ENCODE data around the gene PARPBP. TPM values are rescaled to one million over a fixed set of nuclear protein-coding genes. Genes with fewer than 3 reads are reported as not detected.
"Not testable (repeated sequence)": the region's sequence is repeated elsewhere in the genome, so short reads cannot be mapped to it uniquely, and the experiment has no call there.

The PARPBP gene
- 19.2 and 37.6 TPM in 2 replicates for total RNA-seq (2014; rRNA removed; shearing (Covaris generic); ENCODE audit: low replicate concordance)

- DNase-seq = peak; percentile 91
- H3K27me3 ChIP-seq = no peaks in the 10 kb centered on the region
- H3K9me3 ChIP-seq = no peaks in the 10 kb centered on the region
- H3K4me3 ChIP-seq = peak within 1 kb of the TSS; percentile 94
- H3K36me3 ChIP-seq = peaks cover 31% of the 10 kb centered on the region
Measured at GRCh38 chr12:102119674-102120563, at the start of gene PARPBP, which contains the start of gene NUP37. Gene PARPBP (plus strand): TSS chr12:102120183. CDS start chr12:102123889, 3,706 bp downstream. Gene NUP37 (minus strand): TSS chr12:102120114. CDS start chr12:102118518, 1,596 bp downstream.

- H3K9me3 ChIP-seq, H3K27me3 ChIP-seq, H3K36me3 ChIP-seq, H3K4me3 ChIP-seq, DNase-seq: not testable (repeated sequence)
Measured at GRCh38 chr12:102072092-102072491, 47.9 kb upstream of the PARPBP start.

GRCh38 chr12:102080842-102081241 lies 39.1 kb upstream of the PARPBP start:
- H3K36me3 ChIP-seq = peaks cover 20% of the 10 kb centered on the region
- H3K27me3 ChIP-seq = no peaks in the 10 kb centered on the region
- no peaks in the 10 kb centered on the region for H3K9me3 ChIP-seq
- no peak overlapping the region for H3K4me3 ChIP-seq
- DNase-seq = no peak

- not testable (repeated sequence) for H3K9me3 ChIP-seq, H3K4me3 ChIP-seq, DNase-seq
Measured at GRCh38 chr12:102089228-102089835, 30.7 kb upstream of the PARPBP start.

GRCh38 chr12:102093319-102093718 lies 26.7 kb upstream of the PARPBP start:
- H3K27me3 ChIP-seq = no peaks in the 10 kb centered on the region
- DNase-seq = no peak
- H3K4me3 ChIP-seq = no peak overlapping the region
- no peaks in the 10 kb centered on the region; the same call in 1 of the 2 replicates for H3K9me3 ChIP-seq
- peaks cover 19% of the 10 kb centered on the region for H3K36me3 ChIP-seq

More at GRCh38 chr12:102089228-102089835, 30.7 kb upstream of the PARPBP start:
- not testable (repeated sequence) for H3K36me3 ChIP-seq, H3K27me3 ChIP-seq

- DNase-seq = no peak
- Histone ChIP-seq H3K27me3 (no peaks in the 10 kb centered on the region), H3K4me3 (no peak overlapping the region), H3K9me3 (no peaks in the 10 kb centered on the region), H3K36me3 (peaks cover 28% of the 10 kb centered on the region)
Measured at GRCh38 chr12:102095677-102096263, 24.2 kb upstream of the PARPBP start.

GRCh38 chr12:102096855-102097254 lies 23.1 kb upstream of the PARPBP start:
- Histone ChIP-seq H3K4me3 (no peak overlapping the region), H3K27me3 (no peaks in the 10 kb centered on the region), H3K36me3 (peaks cover 34% of the 10 kb centered on the region), H3K9me3 (no peaks in the 10 kb centered on the region)
- DNase-seq = no peak

GRCh38 chr12:102106905-102107304 lies 13.1 kb upstream of the PARPBP start:
- H3K9me3 ChIP-seq = peaks cover 17% of the 10 kb centered on the region
- DNase-seq = no peak
- H3K4me3 ChIP-seq = no peak overlapping the region
- peaks cover 71% of the 10 kb centered on the region for H3K36me3 ChIP-seq
- H3K27me3 ChIP-seq = no peaks in the 10 kb centered on the region

- Histone ChIP-seq H3K4me3 (no peak overlapping the region), H3K36me3 (peaks cover 71% of the 10 kb centered on the region), H3K9me3 (peaks cover 17% of the 10 kb centered on the region), H3K27me3 (no peaks in the 10 kb centered on the region)
- DNase-seq = no peak
Measured at GRCh38 chr12:102107970-102108369, 12.0 kb upstream of the PARPBP start.

- peaks cover 12% of the 10 kb centered on the region for H3K9me3 ChIP-seq
- DNase-seq = no peak
- H3K4me3 ChIP-seq = no peak overlapping the region
- H3K36me3 ChIP-seq = peaks cover 62% of the 10 kb centered on the region
- no peaks in the 10 kb centered on the region for H3K27me3 ChIP-seq
Measured at GRCh38 chr12:102110782-102111181, 9.2 kb upstream of the PARPBP start.

GRCh38 chr12:102114212-102114611 lies 5.8 kb upstream of the PARPBP start:
- H3K4me3 ChIP-seq = no peak overlapping the region
- no peaks in the 10 kb centered on the region for H3K9me3 ChIP-seq
- DNase-seq = no peak
- H3K36me3 ChIP-seq = peaks cover 46% of the 10 kb centered on the region
- H3K27me3 ChIP-seq = no peaks in the 10 kb centered on the region

GRCh38 chr12:102116392-102116791 lies 3.6 kb upstream of the PARPBP start:
- H3K27me3 ChIP-seq = no peaks in the 10 kb centered on the region
- DNase-seq = no peak
- peaks cover 29% of the 10 kb centered on the region for H3K36me3 ChIP-seq
- no peaks in the 10 kb centered on the region for H3K9me3 ChIP-seq
- H3K4me3 ChIP-seq = no peak overlapping the region

- Histone ChIP-seq H3K4me3 (peak overlapping the region; percentile 94), H3K27me3 (no peaks in the 10 kb centered on the region), H3K9me3 (no peaks in the 10 kb centered on the region), H3K36me3 (peaks cover 29% of the 10 kb centered on the region)
- DNase-seq = no peak
Measured at GRCh38 chr12:102118874-102119273, 1.1 kb upstream of the PARPBP start.

- Histone ChIP-seq H3K36me3 (peaks cover 30% of the 10 kb centered on the region), H3K9me3 (no peaks in the 10 kb centered on the region), H3K27me3 (no peaks in the 10 kb centered on the region), H3K4me3 (peak overlapping the region; percentile 94)
- DNase-seq = no peak
Measured at GRCh38 chr12:102120564-102120873, 536 bp downstream of the PARPBP start.

GRCh38 chr12:102120886-102121285 lies 903 bp downstream of the PARPBP start:
- H3K27me3 ChIP-seq = no peaks in the 10 kb centered on the region
- DNase-seq = peak; percentile 29
- H3K36me3 ChIP-seq = peaks cover 27% of the 10 kb centered on the region
- H3K4me3 ChIP-seq = peak overlapping the region; percentile 94
- no peaks in the 10 kb centered on the region for H3K9me3 ChIP-seq

- H3K27me3 ChIP-seq, H3K9me3 ChIP-seq, DNase-seq: not testable (repeated sequence)
- Histone ChIP-seq H3K4me3 (peak overlapping the region; percentile 94), H3K36me3 (peaks cover 24% of the 10 kb centered on the region)
Measured at GRCh38 chr12:102121328-102121727, 1.3 kb downstream of the PARPBP start.

- H3K27me3 ChIP-seq, H3K4me3 ChIP-seq, H3K9me3 ChIP-seq, DNase-seq: not testable (repeated sequence)
- H3K36me3 ChIP-seq = peaks cover 29% of the 10 kb centered on the region
Measured at GRCh38 chr12:102130720-102131119, 10.7 kb downstream of the PARPBP start.

Measured in MG63 (cell line).